GM12878 (cell line): ENCODE measurements around the gene PRKN. TPM values are rescaled to one million over a fixed set of nuclear protein-coding genes. Genes with fewer than 3 reads are reported as not detected.

Source experiments
- ATAC-seq: fragments of 200-7000 bp; cut with Tn5 transposase; 3 replicates; pipeline ENCODE4 v1.9.1; 2020; ENCODE audit warnings: mild to moderate bottlenecking, moderate library complexity
- BruUV-seq: library from RNA; stranded (reverse); fragments of 400-500 nt; replicated peaks from 2 replicates; lab custom pipeline; 2021; lab: Mats Ljungman, UMichigan
- CTCF ChIA-PET: fragments of 300-600 bp; sonication (Branson Sonifier 250); formaldehyde crosslinking; extraction: SDS; loops from one replicate; lab custom pipeline; 2021; ENCODE audit warnings: inconsistent platforms; lab: Yijun Ruan, JAX
- POLR2A ChIA-PET: fragments of 350-600 bp; formaldehyde crosslinking; extraction: SDS; loops from one replicate; lab custom pipeline; 2021; ENCODE audit warnings: inconsistent platforms; lab: Charles Lee
- RAD21 ChIA-PET: fragments of 300-600 bp; sonication (Branson Sonifier 250); formaldehyde crosslinking; loops from one replicate; lab custom pipeline; 2023; ENCODE audit warnings: antibody characterized with exemption; ENCODE audit not compliant: unreplicated experiment; lab: Charles Lee
- SMC1A ChIA-PET: fragments of 300-600 bp; sonication (Branson Sonifier 250); formaldehyde crosslinking; loops from one replicate; lab custom pipeline; 2023; ENCODE audit not compliant: unreplicated experiment, uncharacterized antibody; lab: Charles Lee
- DNase-seq: peaks from one replicate; pipeline ENCODE4 v3.0.0-alpha.2; 2011; ENCODE audit warnings: low read depth, low spot score
- FAIRE-seq: peaks from 3 replicates; lab custom pipeline; 2011; peaks lifted over from hg19 to GRCh38; lab: Jason Lieb, UNC
- H2AFZ ChIP-seq: 2 replicates; pipeline ENCODE4 v1.6.0; 2011; ENCODE audit warnings: low read depth, low read length, control low read depth; ENCODE audit not compliant: control insufficient read depth
- H3K27ac ChIP-seq: 2 replicates; pipeline ENCODE4 v1.5.1; 2011; ENCODE audit warnings: control low read depth; ENCODE audit not compliant: control insufficient read depth, insufficient read depth
- H3K27me3 ChIP-seq, 2 experiments: replicated peaks in 1 of 2; 2 replicates each; pipeline versions ENCODE4 v1.6.0 to v1.6.1; 2011; ENCODE audit warnings: low read length in 1 of 2; ENCODE audit not compliant: control insufficient read depth in 2 of 2, insufficient read depth in 2 of 2
- H3K36me3 ChIP-seq, 2 experiments: 2 replicates each; pipeline ENCODE4 v1.5.1; 2011; ENCODE audit warnings: low read length in 1 of 2; ENCODE audit not compliant: control insufficient read depth in 2 of 2, insufficient read depth in 2 of 2
- H3K4me1 ChIP-seq: 2 replicates; pipeline ENCODE4 v1.6.1; 2011; ENCODE audit warnings: mild to moderate bottlenecking, low read length, moderate library complexity, mixed read lengths; ENCODE audit not compliant: control insufficient read depth, insufficient read depth
- H3K4me2 ChIP-seq: 2 replicates; pipeline ENCODE4 v1.6.0; 2011; ENCODE audit warnings: control low read depth; ENCODE audit not compliant: control insufficient read depth, insufficient read depth
- H3K4me3 ChIP-seq: fragments of 200-600 bp; sonication (generic); 2 replicates; pipeline ENCODE4 v1.5.1; 2016
- H3K79me2 ChIP-seq: 2 replicates; pipeline ENCODE4 v1.6.0; 2011; ENCODE audit warnings: low read length; ENCODE audit not compliant: control insufficient read depth, insufficient read depth
- H3K9ac ChIP-seq: 2 replicates; pipeline ENCODE4 v1.8.0; 2011; ENCODE audit warnings: low read length, control low read depth, mixed read lengths; ENCODE audit not compliant: control insufficient read depth, insufficient read depth
- H3K9me3 ChIP-seq: replicated peaks from 3 replicates; pipeline ENCODE4 v1.5.1; 2011; ENCODE audit warnings: mild to moderate bottlenecking, low read length; ENCODE audit not compliant: control insufficient read depth, insufficient read depth
- H4K20me1 ChIP-seq: 2 replicates; pipeline ENCODE4 v1.6.0; 2011; ENCODE audit not compliant: control insufficient read depth, insufficient read depth
- BCL11A ChIP-seq: IDR thresholded peaks from 2 replicates; pipeline ENCODE4 v1.6.1; 2011; ENCODE audit warnings: low read depth, low read length
- BMI1 ChIP-seq: fragments of 450-650 bp; IDR thresholded peaks from 2 replicates; pipeline ENCODE4 v1.6.1; 2016; ENCODE audit warnings: mild to moderate bottlenecking, moderate library complexity, borderline replicate concordance
- CHD4 ChIP-seq: fragments of 200-600 bp; sonication (generic); IDR thresholded peaks from 2 replicates; pipeline ENCODE4 v1.6.1; 2016; ENCODE audit warnings: mild to moderate bottlenecking
- ETV6 ChIP-seq, 2 experiments: fragments of 450-650 bp in 1 of 2; IDR thresholded peaks in 1 of 2; conservative IDR thresholded peaks in 1 of 2; 2 replicates each; pipeline ENCODE4 v1.6.1; 2014; ENCODE audit warnings: antibody characterized with exemption in 1 of 2, borderline replicate concordance in 1 of 2, low read depth in 1 of 2, mild to moderate bottlenecking in 1 of 2, moderate library complexity in 1 of 2
- GABPA ChIP-seq: IDR thresholded peaks from 2 replicates; pipeline ENCODE4 v1.6.1; 2014; ENCODE audit warnings: antibody characterized with exemption, low read depth, mild to moderate bottlenecking, inconsistent platforms
- MYC ChIP-seq: IDR thresholded peaks from 2 replicates; pipeline ENCODE4 v1.6.1; 2011; ENCODE audit warnings: mild to moderate bottlenecking, low read length, moderate library complexity, inconsistent platforms; ENCODE audit not compliant: insufficient read depth, insufficient replicate concordance, insufficient read length, severe bottlenecking
- SMC3 ChIP-seq: IDR thresholded peaks from 2 replicates; pipeline ENCODE4 v1.6.1; 2011; ENCODE audit warnings: low read length, improper control_type of control experiment, borderline replicate concordance
- SPI1 ChIP-seq: IDR thresholded peaks from 2 replicates; pipeline ENCODE4 v1.6.1; 2011; ENCODE audit warnings: low read depth, mild to moderate bottlenecking, low read length, moderate library complexity, borderline replicate concordance; ENCODE audit not compliant: insufficient read depth
- TAF1 ChIP-seq: IDR thresholded peaks from 2 replicates; pipeline ENCODE4 v1.6.1; 2011; ENCODE audit warnings: mild to moderate bottlenecking, low read depth, low read length, borderline replicate concordance
- ZBED1 ChIP-seq: IDR thresholded peaks from 2 replicates; pipeline ENCODE4 v1.6.1; 2016; ENCODE audit warnings: borderline replicate concordance
- ZNF384 ChIP-seq: IDR thresholded peaks from 2 replicates; pipeline ENCODE4 v1.6.1; 2012; ENCODE audit warnings: low read depth, mild to moderate bottlenecking, low read length, improper control_type of control experiment, borderline replicate concordance
- WGBS: methylation state at CpG from one replicate; pipeline ENCODE4 v1.1.6; 2016; ENCODE audit warnings: low lambda C conversion rate; ENCODE audit not compliant: insufficient replicate concordance, insufficient coverage; ENCODE audit errors: missing lambda C conversion rate; 5-methylcytosine and 5-hydroxymethylcytosine counted together
- in situ Hi-C: fragments of 300-500 bp; cut with MboI; formaldehyde crosslinking; loops from 9 replicates; pipeline ENCODE4 v1.14.3; 2018; ENCODE audit warnings: mixed read lengths
- intact Hi-C: fragments of 100-400 bp; cut with micrococcal nuclease; formaldehyde crosslinking; loops from one replicate; pipeline ENCODE4 v1.14.2; 2022; ENCODE audit not compliant: unreplicated experiment
- polyA plus RNA-seq, 11 experiments: library from polyadenylated mRNA; depleted of rRNA in 4 of 11; unstranded in 6 of 11; stranded (reverse) in 5 of 11; fragments of >200 nt; fragmentation: Nextera tagmentation in 4 of 11; fragmentation: Illumina TruSeq in 1 of 11; extraction: Ambion mirVana in 4 of 11; extraction: Trizol in 1 of 11; gene quantifications; 1 replicate in 1 of 11; 2 replicates in 10 of 11; pipeline versions ENCODE4 v1.2.1 to v1.2.3, GENCODE V29; 2011 to 2016; ENCODE audit warnings: inconsistent platforms in 2 of 11, missing spikeins in 2 of 11, low read depth in 1 of 11
- total RNA-seq, 4 experiments: library from RNA; depleted of rRNA in 3 of 4; stranded (reverse); fragments of >200 nt in 3 of 4; fragmentation: Illumina TruSeq in 1 of 4; extraction: Trizol in 1 of 4; gene quantifications; 2 replicates each; pipeline versions ENCODE4 v1.2.1 to v1.2.3, GENCODE V29; 2013 to 2021
- TF ChIP-seq, protein P1 (sequence below): fragments of 450-650 bp; IDR thresholded peaks from 2 replicates; pipeline ENCODE4 v1.6.1; 2017; ENCODE audit warnings: antibody characterized with exemption, mild to moderate bottlenecking, moderate library complexity

The PRKN gene
- total and polyA plus RNA-seq, 10 of the 15 experiments (the other 5 are each of a cell fraction or from before 2014, with no cell fraction given): 0.06 to 0.09 TPM; not detected in 8

DNA sequence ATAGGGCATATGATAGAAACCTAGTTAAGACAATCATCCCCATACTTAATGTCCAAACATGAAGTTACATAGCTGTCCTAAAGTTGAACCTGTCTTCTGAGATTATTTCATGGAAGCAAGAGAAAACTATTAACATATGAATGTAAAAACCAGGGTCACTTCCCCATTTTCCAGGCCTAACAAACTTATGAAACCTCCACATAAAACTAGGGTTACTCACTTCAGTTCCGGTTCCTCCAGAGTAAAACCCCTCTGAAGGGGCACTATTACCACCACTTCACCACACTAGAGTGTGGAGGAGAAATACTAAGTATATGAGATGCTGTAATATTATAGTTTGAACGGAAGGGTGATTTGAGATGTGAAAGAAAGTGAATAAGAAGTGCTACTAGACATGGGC is 14.9 kb downstream of the PRKN start:
- DNase-seq (no peak), ATAC-seq (no peak), FAIRE-seq (no peak)
- ChIA-PET POLR2A (no interaction called here), RAD21 (no interaction called here), SMC1A (no interaction called here), CTCF (no interaction called here)
- Histone ChIP-seq H4K20me1 (no peaks in the 10 kb centered on the region), H3K36me3 (no peaks in the 10 kb centered on the region), H3K4me1 (no peaks in the 10 kb centered on the region), H3K27ac (no peak overlapping the region), H3K9me3 (no peaks in the 10 kb centered on the region), H3K27me3 (no peaks in the 10 kb centered on the region), H3K4me3 (no peak overlapping the region), H2AFZ (no peak overlapping the region)
- 71% methylated on average over 2 of the region's 2 CpGs for WGBS
- TF ChIP-seq MYC (no peak), BMI1 (no peak), GABPA (no peak), SPI1 (0 out of 2 replicates have a peak, but pooled peaks have one; percentile 10)
- TF ChIP-seq, all 136 proteins: peak for 1
- no TSS peak for BruUV-seq
- Histone ChIP-seq H3K4me2 (no peak overlapping the region), H3K9ac (no peak overlapping the region), H3K79me2 (no peaks in the 10 kb centered on the region)
- in situ Hi-C loops: no loop called here
- intact Hi-C loops: no loop called here

- H2AFZ ChIP-seq: no peak overlapping the region
- ChIA-PET SMC1A (interaction anchor here (0.8 kb wide), 1 partner anchor 9 kb away, joined by 3 read pairs; no protein-coding TSS in a partner anchor), POLR2A (no interaction called here), CTCF (no interaction called here), RAD21 (no interaction called here)
- ATAC-seq: no peak
- H3K27ac ChIP-seq: no peak overlapping the region
- no peaks in the 10 kb centered on the region for H4K20me1 ChIP-seq
- H3K4me1 ChIP-seq: no peaks in the 10 kb centered on the region
- H3K79me2 ChIP-seq: no peaks in the 10 kb centered on the region
- no peaks in the 10 kb centered on the region for H3K36me3 ChIP-seq
- H3K4me3 ChIP-seq: no peak overlapping the region
- WGBS: 25% methylated on average over 4 of the region's 4 CpGs
- DNase-seq: no peak
- no peak overlapping the region for H3K4me2 ChIP-seq
- intact Hi-C loops (no loop called here), in situ Hi-C loops (no loop called here)
- no peak for FAIRE-seq
- H3K27me3 ChIP-seq: no peaks in the 10 kb centered on the region
- H3K9me3 ChIP-seq: no peaks in the 10 kb centered on the region
- no TSS peak for BruUV-seq
- no peak overlapping the region for H3K9ac ChIP-seq
- TF ChIP-seq SMC3: no peak
- TF ChIP-seq ETV6 (conservative IDR thresholded peaks at IDR 0.05 in 1 of 2, IDR thresholded peaks at IDR 0.05 in 1 of 2; ENCODE audit: borderline replicate concordance in 1 of 2, low read depth in 1 of 2): no peak
- no peak for TF ChIP-seq ZNF384
- no peak for TF ChIP-seq TAF1
- TF ChIP-seq ZBED1: no peak
- TF ChIP-seq, protein P1, sequence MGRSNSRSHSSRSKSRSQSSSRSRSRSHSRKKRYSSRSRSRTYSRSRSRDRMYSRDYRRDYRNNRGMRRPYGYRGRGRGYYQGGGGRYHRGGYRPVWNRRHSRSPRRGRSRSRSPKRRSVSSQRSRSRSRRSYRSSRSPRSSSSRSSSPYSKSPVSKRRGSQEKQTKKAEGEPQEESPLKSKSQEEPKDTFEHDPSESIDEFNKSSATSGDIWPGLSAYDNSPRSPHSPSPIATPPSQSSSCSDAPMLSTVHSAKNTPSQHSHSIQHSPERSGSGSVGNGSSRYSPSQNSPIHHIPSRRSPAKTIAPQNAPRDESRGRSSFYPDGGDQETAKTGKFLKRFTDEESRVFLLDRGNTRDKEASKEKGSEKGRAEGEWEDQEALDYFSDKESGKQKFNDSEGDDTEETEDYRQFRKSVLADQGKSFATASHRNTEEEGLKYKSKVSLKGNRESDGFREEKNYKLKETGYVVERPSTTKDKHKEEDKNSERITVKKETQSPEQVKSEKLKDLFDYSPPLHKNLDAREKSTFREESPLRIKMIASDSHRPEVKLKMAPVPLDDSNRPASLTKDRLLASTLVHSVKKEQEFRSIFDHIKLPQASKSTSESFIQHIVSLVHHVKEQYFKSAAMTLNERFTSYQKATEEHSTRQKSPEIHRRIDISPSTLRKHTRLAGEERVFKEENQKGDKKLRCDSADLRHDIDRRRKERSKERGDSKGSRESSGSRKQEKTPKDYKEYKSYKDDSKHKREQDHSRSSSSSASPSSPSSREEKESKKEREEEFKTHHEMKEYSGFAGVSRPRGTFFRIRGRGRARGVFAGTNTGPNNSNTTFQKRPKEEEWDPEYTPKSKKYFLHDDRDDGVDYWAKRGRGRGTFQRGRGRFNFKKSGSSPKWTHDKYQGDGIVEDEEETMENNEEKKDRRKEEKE: no peak
- no peak for TF ChIP-seq CHD4
- no peak for TF ChIP-seq BCL11A
These were observed 16.2 kb downstream of the PRKN start for GRCh38 chr6:162711376-162711775.
